Small intestine (tissue), 7 donors: ENCODE data around the gene CLK2. TPM values are rescaled to one million over a fixed set of nuclear protein-coding genes. Genes with fewer than 3 reads are reported as not detected.

ENCODE experiments used
- DNase-seq, 2 donors: peaks; one replicate each; pipeline versions ENCODE4 v3.0.0 to v3.0.0-alpha.2; 2013
- FAIRE-seq: peaks from 2 replicates; lab custom pipeline; 2012; peaks lifted over from hg19 to GRCh38; lab: Jason Lieb, UNC
- H3K27ac ChIP-seq, 3 donors: one replicate each; pipeline ENCODE4 v1.5.1; 2013; ENCODE audit warnings: low read length in 2 of 3, mild to moderate bottlenecking in 2 of 3, control low read depth in 1 of 3, inconsistent platforms in 1 of 3, low read depth in 1 of 3, moderate library complexity in 1 of 3
- H3K27me3 ChIP-seq, 3 donors: one replicate each; pipeline ENCODE4 v1.6.1; 2013; ENCODE audit warnings: low read length in 3 of 3, inconsistent platforms in 1 of 3; ENCODE audit not compliant: control insufficient read depth in 3 of 3, insufficient read depth in 3 of 3
- H3K36me3 ChIP-seq, 3 donors: one replicate each; pipeline ENCODE4 v1.6.1; 2013; ENCODE audit warnings: low read length in 3 of 3, inconsistent platforms in 1 of 3, low read depth in 1 of 3, mild to moderate bottlenecking in 1 of 3, moderate library complexity in 1 of 3; ENCODE audit not compliant: control insufficient read depth in 3 of 3, insufficient read depth in 2 of 3
- H3K4me1 ChIP-seq, 3 donors: one replicate each; pipeline ENCODE4 v1.6.1; 2013; ENCODE audit warnings: low read length in 2 of 3, inconsistent platforms in 1 of 3, low read depth in 1 of 3, mild to moderate bottlenecking in 1 of 3, moderate library complexity in 1 of 3; ENCODE audit not compliant: control insufficient read depth in 3 of 3, insufficient read depth in 2 of 3
- H3K4me3 ChIP-seq, 3 donors: one replicate each; pipeline ENCODE4 v1.5.1; 2013; ENCODE audit warnings: low read length in 3 of 3, control low read depth in 1 of 3, inconsistent platforms in 1 of 3, low read depth in 1 of 3, mild to moderate bottlenecking in 1 of 3, moderate library complexity in 1 of 3
- H3K9me3 ChIP-seq, 2 donors: one replicate each; pipeline ENCODE4 v1.6.1; 2013; ENCODE audit warnings: low read depth in 1 of 2, low read length in 1 of 2; ENCODE audit not compliant: control insufficient read depth in 2 of 2, insufficient read depth in 1 of 2
- WGBS, 3 donors: extraction: QIAGEN DNeasy Blood & Tissue Kit; methylation state at CpG; one replicate each; pipeline ENCODE4 v1.1.7; 2013; 5-methylcytosine and 5-hydroxymethylcytosine counted together
- polyA plus RNA-seq, 4 donors: library from polyadenylated mRNA; stranded (reverse) in 3 of 4; unstranded in 1 of 4; fragments of 200-250 nt in 3 of 4; fragments of 120-200 nt in 1 of 4; gene quantifications; one replicate each; pipeline versions ENCODE4 v1.2.1 to v1.2.3, GENCODE V29; 2013
- donor health status: healthy with polysubstance abuse.
- donor health status: control.
- donor health status: control.
- donor health status: Bipolar disorder and iron deficiency.
- donor health status: healthy.

CLK2 gene
- polyA plus RNA-seq, 4 donors, result 27.0 to 66.9 (median 37.7) TPM

- H3K4me3 ChIP-seq, result no peak overlapping the region
- H3K9me3 ChIP-seq, result no peaks in the 10 kb centered on the region
- H3K27me3 ChIP-seq, result no peaks in the 10 kb centered on the region
- H3K27ac ChIP-seq, result no peak overlapping the region
- WGBS, 3 donors, result 92 to 96% (median 93%) methylated on average over 12 of the region's 12 CpGs
- FAIRE-seq (no peak), DNase-seq (no peak)
- peaks cover 0 to 65% (median 0%) of the 10 kb centered on the region in 3 donors for H3K36me3 ChIP-seq
- H3K4me1 ChIP-seq, result no peaks in the 10 kb centered on the region
Measured at GRCh38 chr1:155284476-155284875, 11.2 kb upstream of the CLK2 start.

DNA sequence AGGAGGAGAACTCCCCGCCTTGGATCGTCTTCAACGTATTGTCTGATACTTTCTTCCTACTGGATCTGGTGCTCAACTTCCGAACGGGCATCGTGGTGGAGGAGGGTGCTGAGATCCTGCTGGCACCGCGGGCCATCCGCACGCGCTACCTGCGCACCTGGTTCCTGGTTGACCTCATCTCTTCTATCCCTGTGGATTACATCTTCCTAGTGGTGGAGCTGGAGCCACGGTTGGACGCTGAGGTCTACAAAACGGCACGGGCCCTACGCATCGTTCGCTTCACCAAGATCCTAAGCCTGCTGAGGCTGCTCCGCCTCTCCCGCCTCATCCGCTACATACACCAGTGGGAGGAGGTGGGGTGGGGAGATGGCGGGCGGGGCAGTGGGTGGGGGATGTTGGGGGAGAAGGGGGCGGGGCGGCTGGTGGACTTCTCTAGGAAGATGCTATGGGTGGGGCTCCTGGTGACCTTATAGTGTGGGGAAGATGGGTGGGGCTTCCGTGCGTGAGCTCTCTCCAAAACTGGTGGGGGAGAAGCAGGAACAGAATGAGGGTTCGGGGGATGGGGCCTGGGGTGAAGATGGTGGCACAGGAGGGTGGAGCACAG lies 9.3 kb upstream of the CLK2 start:
- Histone ChIP-seq H3K4me3 (no peak overlapping the region), H3K9me3 (no peaks in the 10 kb centered on the region), H3K4me1 (peaks cover 0 to 8% (median 0%) of the 10 kb centered on the region in 3 donors), H3K27ac (no peak overlapping the region), H3K27me3 (no peaks in the 10 kb centered on the region), H3K36me3 (peaks cover 0 to 50% (median 0%) of the 10 kb centered on the region in 3 donors)
- no peak for FAIRE-seq
- DNase-seq, result no peak
- WGBS, 3 donors, result 95 to 98% (median 97%) methylated on average over 29 of the region's 29 CpGs

DNA sequence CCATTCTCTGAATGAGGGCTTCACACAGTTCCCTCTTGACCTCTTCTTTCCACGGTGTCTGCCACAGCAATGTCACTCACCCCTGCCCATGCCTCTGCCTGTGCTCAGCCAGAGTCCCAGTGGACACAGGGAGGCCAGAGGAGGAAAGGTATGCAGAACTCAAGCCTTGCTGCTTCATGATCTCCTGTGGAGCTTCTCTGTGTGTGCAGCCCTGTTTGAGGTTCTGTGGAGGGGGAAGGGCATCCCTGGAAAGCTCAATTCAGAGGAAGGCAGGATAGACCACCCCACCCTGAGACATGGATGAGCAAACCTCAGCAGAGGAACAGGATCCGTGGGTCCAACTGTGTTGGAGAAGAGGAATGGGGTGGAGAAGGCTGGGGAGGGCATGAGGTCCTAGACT lies 6.0 kb upstream of the CLK2 start:
- DNase-seq (no peak), FAIRE-seq (no peak)
- Histone ChIP-seq H3K27me3 (no peaks in the 10 kb centered on the region), H3K4me1 (peaks cover 0 to 8% (median 0%) of the 10 kb centered on the region in 3 donors), H3K27ac (no peak overlapping the region), H3K4me3 (no peak overlapping the region), H3K36me3 (peaks cover 0 to 23% (median 0%) of the 10 kb centered on the region in 3 donors), H3K9me3 (no peaks in the 10 kb centered on the region)
- WGBS, 3 donors, result 81 to 89% (median 87%) methylated on average over 2 of the region's 2 CpGs

- FAIRE-seq (no peak), DNase-seq (no peak)
- Histone ChIP-seq H3K27me3 (no peaks in the 10 kb centered on the region), H3K4me1 (peaks cover 0 to 8% (median 0%) of the 10 kb centered on the region in 3 donors), H3K36me3 (peaks cover 0 to 18% (median 0%) of the 10 kb centered on the region in 3 donors), H3K27ac (no peak overlapping the region), H3K9me3 (no peaks in the 10 kb centered on the region), H3K4me3 (peak overlapping the region in 1 of 3 donors; percentile 68)
- WGBS, 3 donors, result 60 to 68% (median 67%) methylated on average over 10 of the region's 10 CpGs
Measured at GRCh38 chr1:155278689-155279160, 5.4 kb upstream of the CLK2 start.

- DNase-seq (peak; percentile 73 to 84), FAIRE-seq (no peak)
- peaks cover 0 to 17% (median 0%) of the 10 kb centered on the region in 3 donors for H3K36me3 ChIP-seq
- H3K27ac ChIP-seq, result peak overlapping the region in 1 of 3 donors; percentile 62
- peaks cover 0 to 8% (median 0%) of the 10 kb centered on the region in 3 donors for H3K4me1 ChIP-seq
- 0 to 1% (median 1%) methylated on average over 23 to 29 of the region's 29 CpGs for WGBS, 3 donors
- no peaks in the 10 kb centered on the region for H3K9me3 ChIP-seq
- no peaks in the 10 kb centered on the region for H3K27me3 ChIP-seq
- peak overlapping the region; percentile 31 to 80 (median 68) for H3K4me3 ChIP-seq
Measured at GRCh38 chr1:155277902-155278688, 4.8 kb upstream of the CLK2 start.

GRCh38 chr1:155277070-155277901 lies 4.0 kb upstream of the CLK2 start, which contains the start of gene HCN3:
Gene HCN3, plus strand, starts transcription at chr1:155277463. Its CDS starts 128 bp downstream, at chr1:155277591.
- FAIRE-seq, result no peak
- peak within 1 kb of the TSS; percentile 31 to 80 (median 68) for H3K4me3 ChIP-seq
- DNase-seq, result peak; percentile 98 to 99
- H3K36me3 ChIP-seq, result peaks cover 0 to 10% (median 0%) of the 10 kb centered on the region in 3 donors
- peaks cover 0 to 10% (median 3%) of the 10 kb centered on the region in 3 donors for H3K4me1 ChIP-seq
- H3K27ac ChIP-seq, result peak within 1 kb of the TSS in 1 of 3 donors; percentile 62
- 1 to 2% (median 1%) methylated on average over 64 to 68 of the region's 68 CpGs for WGBS, 3 donors
- no peaks in the 10 kb centered on the region for H3K9me3 ChIP-seq
- no peaks in the 10 kb centered on the region for H3K27me3 ChIP-seq

GRCh38 chr1:155272466-155273342 lies 600 bp downstream of the CLK2 start:
- peaks cover 20 to 32% (median 23%) of the 10 kb centered on the region in 3 donors for H3K36me3 ChIP-seq
- H3K4me1 ChIP-seq, result peaks cover 0 to 8% (median 4%) of the 10 kb centered on the region in 3 donors
- 1 to 4% (median 2%) methylated on average over 33 to 44 of the region's 44 CpGs for WGBS, 3 donors
- no peaks in the 10 kb centered on the region for H3K9me3 ChIP-seq
- peak overlapping the region; percentile 76 to 88 (median 81) for H3K4me3 ChIP-seq
- H3K27ac ChIP-seq, result peak overlapping the region; percentile 82 to 93 (median 91)
- DNase-seq, result peak in 1 of 2 donors; percentile 83
- no peaks in the 10 kb centered on the region for H3K27me3 ChIP-seq
- no peak for FAIRE-seq
